GM12878 (cell line): ENCODE data around the gene ESYT2. TPM values are rescaled to one million over a fixed set of nuclear protein-coding genes. Genes with fewer than 3 reads are reported as not detected.

Experiments
- ATAC-seq: fragments of 200-7000 bp; cut with Tn5 transposase; 3 replicates; pipeline ENCODE4 v1.9.1; 2020; ENCODE audit warnings: mild to moderate bottlenecking, moderate library complexity
- BruUV-seq: library from RNA; stranded (reverse); fragments of 400-500 nt; replicated peaks from 2 replicates; lab custom pipeline; 2021; lab: Mats Ljungman, UMichigan
- CTCF ChIA-PET: fragments of 300-600 bp; sonication (Branson Sonifier 250); formaldehyde crosslinking; extraction: SDS; loops from one replicate; lab custom pipeline; 2021; ENCODE audit warnings: inconsistent platforms; lab: Yijun Ruan, JAX
- POLR2A ChIA-PET: fragments of 350-600 bp; formaldehyde crosslinking; extraction: SDS; loops from one replicate; lab custom pipeline; 2021; ENCODE audit warnings: inconsistent platforms; lab: Charles Lee
- RAD21 ChIA-PET: fragments of 300-600 bp; sonication (Branson Sonifier 250); formaldehyde crosslinking; loops from one replicate; lab custom pipeline; 2023; ENCODE audit warnings: antibody characterized with exemption; ENCODE audit not compliant: unreplicated experiment; lab: Charles Lee
- SMC1A ChIA-PET: fragments of 300-600 bp; sonication (Branson Sonifier 250); formaldehyde crosslinking; loops from one replicate; lab custom pipeline; 2023; ENCODE audit not compliant: unreplicated experiment, uncharacterized antibody; lab: Charles Lee
- DNase-seq: peaks from one replicate; pipeline ENCODE4 v3.0.0-alpha.2; 2011; ENCODE audit warnings: low read depth, low spot score
- FAIRE-seq: peaks from 3 replicates; lab custom pipeline; 2011; peaks lifted over from hg19 to GRCh38; lab: Jason Lieb, UNC
- H2AFZ ChIP-seq: 2 replicates; pipeline ENCODE4 v1.6.0; 2011; ENCODE audit warnings: low read depth, low read length, control low read depth; ENCODE audit not compliant: control insufficient read depth
- H3K27ac ChIP-seq: 2 replicates; pipeline ENCODE4 v1.5.1; 2011; ENCODE audit warnings: control low read depth; ENCODE audit not compliant: control insufficient read depth, insufficient read depth
- H3K27me3 ChIP-seq, 2 experiments: replicated peaks in 1 of 2; 2 replicates each; pipeline versions ENCODE4 v1.6.0 to v1.6.1; 2011; ENCODE audit warnings: low read length in 1 of 2; ENCODE audit not compliant: control insufficient read depth in 2 of 2, insufficient read depth in 2 of 2
- H3K36me3 ChIP-seq, 2 experiments: 2 replicates each; pipeline ENCODE4 v1.5.1; 2011; ENCODE audit warnings: low read length in 1 of 2; ENCODE audit not compliant: control insufficient read depth in 2 of 2, insufficient read depth in 2 of 2
- H3K4me1 ChIP-seq: 2 replicates; pipeline ENCODE4 v1.6.1; 2011; ENCODE audit warnings: mild to moderate bottlenecking, low read length, moderate library complexity, mixed read lengths; ENCODE audit not compliant: control insufficient read depth, insufficient read depth
- H3K4me2 ChIP-seq: 2 replicates; pipeline ENCODE4 v1.6.0; 2011; ENCODE audit warnings: control low read depth; ENCODE audit not compliant: control insufficient read depth, insufficient read depth
- H3K4me3 ChIP-seq: fragments of 200-600 bp; sonication (generic); 2 replicates; pipeline ENCODE4 v1.5.1; 2016
- H3K79me2 ChIP-seq: 2 replicates; pipeline ENCODE4 v1.6.0; 2011; ENCODE audit warnings: low read length; ENCODE audit not compliant: control insufficient read depth, insufficient read depth
- H3K9ac ChIP-seq: 2 replicates; pipeline ENCODE4 v1.8.0; 2011; ENCODE audit warnings: low read length, control low read depth, mixed read lengths; ENCODE audit not compliant: control insufficient read depth, insufficient read depth
- H3K9me3 ChIP-seq: replicated peaks from 3 replicates; pipeline ENCODE4 v1.5.1; 2011; ENCODE audit warnings: mild to moderate bottlenecking, low read length; ENCODE audit not compliant: control insufficient read depth, insufficient read depth
- H4K20me1 ChIP-seq: 2 replicates; pipeline ENCODE4 v1.6.0; 2011; ENCODE audit not compliant: control insufficient read depth, insufficient read depth
- ASH2L ChIP-seq: fragments of 300-600, 200-600 bp; sonication (generic); IDR thresholded peaks from 2 replicates; pipeline ENCODE4 v1.6.1; 2017; ENCODE audit warnings: low read depth, mild to moderate bottlenecking, borderline replicate concordance
- ATF7 ChIP-seq: fragments of 450-650 bp; IDR thresholded peaks from 2 replicates; pipeline ENCODE4 v1.6.1; 2016; ENCODE audit warnings: low read depth, mild to moderate bottlenecking
- CBX5 ChIP-seq: sonication (generic); IDR thresholded peaks from 2 replicates; pipeline ENCODE4 v1.6.1; 2016; ENCODE audit warnings: low read depth, moderate library complexity, mild to moderate bottlenecking, inconsistent platforms
- CHD2 ChIP-seq: IDR thresholded peaks from 2 replicates; pipeline ENCODE4 v1.6.1; 2011; ENCODE audit warnings: low read depth, low read length, improper control_type of control experiment, borderline replicate concordance
- E2F8 ChIP-seq: fragments of 450-650 bp; IDR thresholded peaks from 2 replicates; pipeline ENCODE4 v1.6.1; 2018; ENCODE audit warnings: mild to moderate bottlenecking, low read depth, moderate library complexity; ENCODE audit not compliant: partially characterized antibody
- EED ChIP-seq: sonication (generic); IDR thresholded peaks from 2 replicates; pipeline ENCODE4 v1.6.1; 2016; ENCODE audit warnings: antibody characterized with exemption, low read depth
- FOXK2 ChIP-seq: fragments of 450-650 bp; IDR thresholded peaks from 2 replicates; pipeline ENCODE4 v1.6.1; 2017; ENCODE audit warnings: mild to moderate bottlenecking, moderate library complexity
- GABPA ChIP-seq: IDR thresholded peaks from 2 replicates; pipeline ENCODE4 v1.6.1; 2014; ENCODE audit warnings: antibody characterized with exemption, low read depth, mild to moderate bottlenecking, inconsistent platforms
- JUND ChIP-seq: IDR thresholded peaks from 2 replicates; pipeline ENCODE4 v1.6.1; 2012; ENCODE audit warnings: low read depth, mild to moderate bottlenecking, low read length, improper control_type of control experiment, moderate library complexity
- MEF2B ChIP-seq: fragments of 450-650 bp; IDR thresholded peaks from 2 replicates; pipeline ENCODE4 v1.6.1; 2018; ENCODE audit warnings: mild to moderate bottlenecking, moderate library complexity; ENCODE audit not compliant: partially characterized antibody, poor library complexity, severe bottlenecking
- PAX5 ChIP-seq: IDR thresholded peaks from 2 replicates; pipeline ENCODE4 v1.6.1; 2011; ENCODE audit warnings: low read depth, low read length, borderline replicate concordance
- POLR2AphosphoS2 ChIP-seq: IDR thresholded peaks from 2 replicates; pipeline ENCODE4 v1.6.1; 2011; ENCODE audit warnings: low read depth, mild to moderate bottlenecking, low read length, improper control_type of control experiment, moderate library complexity
- RFX5 ChIP-seq: IDR thresholded peaks from 2 replicates; pipeline ENCODE4 v1.6.1; 2011; ENCODE audit warnings: low read depth, low read length, improper control_type of control experiment
- SREBF2 ChIP-seq: IDR thresholded peaks from 2 replicates; pipeline ENCODE4 v1.6.1; 2012; ENCODE audit warnings: mild to moderate bottlenecking, low read length
- SRF ChIP-seq, 2 experiments: IDR thresholded peaks; 2 replicates each; pipeline ENCODE4 v1.6.1; 2011; ENCODE audit warnings: low read depth in 2 of 2, low read length in 2 of 2, mild to moderate bottlenecking in 1 of 2, moderate library complexity in 1 of 2
- STAT1 ChIP-seq: fragments of 450-650 bp; conservative IDR thresholded peaks from 2 replicates; pipeline ENCODE4 v1.6.1; 2014; ENCODE audit warnings: antibody characterized with exemption, mild to moderate bottlenecking
- TARDBP ChIP-seq: IDR thresholded peaks from 2 replicates; pipeline ENCODE4 v1.6.1; 2016; ENCODE audit warnings: borderline replicate concordance
- USF2 ChIP-seq: IDR thresholded peaks from 2 replicates; pipeline ENCODE4 v1.6.1; 2011; ENCODE audit warnings: low read depth, low read length, improper control_type of control experiment, borderline replicate concordance
- ZBTB40 ChIP-seq: fragments of 450-650 bp; IDR thresholded peaks from 2 replicates; pipeline ENCODE4 v1.6.1; 2016; ENCODE audit warnings: mild to moderate bottlenecking, moderate library complexity, borderline replicate concordance
- WGBS: methylation state at CpG from one replicate; pipeline ENCODE4 v1.1.6; 2016; ENCODE audit warnings: low lambda C conversion rate; ENCODE audit not compliant: insufficient replicate concordance, insufficient coverage; ENCODE audit errors: missing lambda C conversion rate; 5-methylcytosine and 5-hydroxymethylcytosine counted together
- in situ Hi-C: fragments of 300-500 bp; cut with MboI; formaldehyde crosslinking; loops from 9 replicates; pipeline ENCODE4 v1.14.3; 2018; ENCODE audit warnings: mixed read lengths
- intact Hi-C: fragments of 100-400 bp; cut with micrococcal nuclease; formaldehyde crosslinking; loops from one replicate; pipeline ENCODE4 v1.14.2; 2022; ENCODE audit not compliant: unreplicated experiment
- polyA plus RNA-seq, 11 experiments: library from polyadenylated mRNA; depleted of rRNA in 4 of 11; unstranded in 6 of 11; stranded (reverse) in 5 of 11; fragments of >200 nt; fragmentation: Nextera tagmentation in 4 of 11; fragmentation: Illumina TruSeq in 1 of 11; extraction: Ambion mirVana in 4 of 11; extraction: Trizol in 1 of 11; gene quantifications; 1 replicate in 1 of 11; 2 replicates in 10 of 11; pipeline versions ENCODE4 v1.2.1 to v1.2.3, GENCODE V29; 2011 to 2016; ENCODE audit warnings: inconsistent platforms in 2 of 11, missing spikeins in 2 of 11, low read depth in 1 of 11
- total RNA-seq, 4 experiments: library from RNA; depleted of rRNA in 3 of 4; stranded (reverse); fragments of >200 nt in 3 of 4; fragmentation: Illumina TruSeq in 1 of 4; extraction: Trizol in 1 of 4; gene quantifications; 2 replicates each; pipeline versions ENCODE4 v1.2.1 to v1.2.3, GENCODE V29; 2013 to 2021

The ESYT2 gene
- total and polyA plus RNA-seq, 10 of the 15 experiments (the other 5 are each of a cell fraction or from before 2014, with no cell fraction given), result 1.9 to 44.6 (median 21.4) TPM

- in situ Hi-C loops, result no loop called here
- Histone ChIP-seq H3K36me3 (no peaks in the 10 kb centered on the region), H3K9me3 (no peaks in the 10 kb centered on the region), H4K20me1 (no peaks in the 10 kb centered on the region), H3K27ac (no peak overlapping the region), H3K4me1 (no peaks in the 10 kb centered on the region), H3K9ac (no peak overlapping the region), H3K4me2 (no peak overlapping the region), H3K27me3 (no peaks in the 10 kb centered on the region), H3K79me2 (no peaks in the 10 kb centered on the region), H2AFZ (no peak overlapping the region), H3K4me3 (no peak overlapping the region)
- DNase-seq (no peak), FAIRE-seq (no peak), ATAC-seq (no peak)
- WGBS, result 74% methylated on average over 9 of the region's 9 CpGs
- POLR2A ChIA-PET, result interaction anchor here (0.7 kb wide), 1 partner anchor 14 kb away, joined by 3 read pairs; no protein-coding TSS in a partner anchor
- intact Hi-C loops, result no loop called here
- CTCF ChIA-PET, result no interaction called here
- RAD21 ChIA-PET, result no interaction called here
- SMC1A ChIA-PET, result interaction anchor here (0.8 kb wide), 1 partner anchor 256 kb away, joined by 3 read pairs; no protein-coding TSS in a partner anchor
- no TSS peak for BruUV-seq
- TF ChIP-seq CHD2 (no peak), SREBF2 (no peak), RFX5 (no peak), EED (no peak), FOXK2 (no peak), ASH2L (no peak), TARDBP (no peak), E2F8 (no peak), ATF7 (no peak), CBX5 (no peak), JUND (no peak), PAX5 (no peak), MEF2B (no peak), POLR2AphosphoS2 (no peak), GABPA (no peak), STAT1 (no peak), USF2 (no peak), SRF (IDR thresholded peaks at IDR 0.05; ENCODE audit: low read depth in 2 of 2, low read length in 2 of 2) (no peak), ZBTB40 (no peak)
Measured at GRCh38 chr7:158720112-158720511, 109.2 kb downstream of the ESYT2 start.
